Measurements from ENCODE around the gene LRRC17. TPM values are rescaled to one million over a fixed set of nuclear protein-coding genes. Genes with fewer than 3 reads are reported as not detected.

LRRC17 gene
- total and polyA plus RNA-seq, 2 of the 4 experiments (the other 2 are of a cell fraction): 250 to 280 TPM

- Histone ChIP-seq H3K9me3 (ENCODE audit: control insufficient read depth, insufficient read depth, low read length) (peaks cover 2% of the 10 kb centered on the region; the same call in 1 of the 2 replicates), H3K36me3 (ENCODE audit: control insufficient read depth, insufficient read depth, low read length) (no peaks in the 10 kb centered on the region), H3K14ac (replicated peaks; ENCODE audit: low read depth, low read length) (no peak overlapping the region), H3K23ac (ENCODE audit: low read depth, low read length) (no peak overlapping the region), H2AK5ac (ENCODE audit: low read depth, low read length) (peak overlapping the region; percentile 28; the same call in 1 of the 2 replicates), H3K9me1 (ENCODE audit: insufficient read depth, low read length) (no peaks in the 10 kb centered on the region), H2AFZ (replicated peaks; ENCODE audit: low read length, poor library complexity) (no peak overlapping the region), H3K56ac (ENCODE audit: extremely low read depth, insufficient read depth, low read length) (no peak overlapping the region), H3K4me3 (ENCODE audit: insufficient read depth, low read depth, low read length) (no peak overlapping the region), H4K5ac (ENCODE audit: low read depth, low read length) (no peak overlapping the region), H3K79me1 (ENCODE audit: low read depth in 1 of 2, low read length in 2 of 2) (no peaks in the 10 kb centered on the region), H3K27ac (ENCODE audit: insufficient read depth, low read length) (no peak overlapping the region), H4K8ac (ENCODE audit: low read depth in 2 of 2, low read length in 2 of 2) (no peak overlapping the region; a peak in 1 of 4 replicates), H2BK120ac (ENCODE audit: low read depth, low read length) (no peak overlapping the region), H4K91ac (ENCODE audit: insufficient read depth, low read depth, low read length) (no peak overlapping the region), H2BK15ac (ENCODE audit: low read depth, low read length) (no peak overlapping the region; the same call in 1 of the 3 replicates), H2BK5ac (ENCODE audit: low read depth, low read length, poor library complexity, severe bottlenecking) (no peak overlapping the region), H2BK20ac (ENCODE audit: low read depth, low read length) (no peak overlapping the region), H3K4me1 (ENCODE audit: control insufficient read depth, insufficient read depth, low read length) (no peaks in the 10 kb centered on the region; the same call in 1 of the 2 replicates), H4K20me1 (ENCODE audit: insufficient read depth, low read length) (no peaks in the 10 kb centered on the region), H3K18ac (ENCODE audit: low read depth, low read length) (no peak overlapping the region), H3K4ac (ENCODE audit: low read depth, low read length) (no peak overlapping the region; the same call in 1 of the 2 replicates), H3K4me2 (ENCODE audit: low read depth, low read length) (no peak overlapping the region), H3K9ac (ENCODE audit: low read depth, low read length) (no peak overlapping the region), H3K27me3 (ENCODE audit: control insufficient read depth, insufficient read depth, low read length) (no peaks in the 10 kb centered on the region), H2AK9ac (replicated peaks; ENCODE audit: low read depth, low read length, poor library complexity) (no peak overlapping the region)
- no TSS peak for BruUV-seq (replicated peaks)
- intact Hi-C loops (cut with micrococcal nuclease) (no loop called here), dilution Hi-C loops (cut with HindIII; ENCODE audit: low sequenced_read_pairs, unreplicated experiment) (no loop called here), in situ Hi-C loops (cut with MboI; ENCODE audit: low sequenced_read_pairs) (no loop called here)
- ChIA-PET CTCF (no interaction called here), POLR2A (ENCODE audit: unreplicated experiment) (no interaction called here)
- 96% methylated on average over 11 of the region's 15 CpGs; no CpG with 5 or more reads in 1 of the 2 experiments for WGBS, 2 experiments (ENCODE audit: extremely low coverage in 2 of 2, insufficient read length in 1 of 2)
- no peak for ATAC-seq (ENCODE audit: low read depth)
- DNase-seq: no peak
- TF ChIP-seq CEBPB (IDR thresholded peaks at IDR 0.05; ENCODE audit: low read depth, low read length) (no peak), RFX5 (IDR thresholded peaks at IDR 0.05; ENCODE audit: low read depth, low read length) (no peak), POLR2A (IDR thresholded peaks at IDR 0.05; ENCODE audit: low read depth, low read length) (no peak), RAD21 (IDR thresholded peaks at IDR 0.05; ENCODE audit: low read length) (no peak), BHLHE40 (IDR thresholded peaks at IDR 0.05; ENCODE audit: low read depth, low read length) (no peak), CHD1 (IDR thresholded peaks at IDR 0.05; ENCODE audit: low read depth, low read length) (no peak), FOS (IDR thresholded peaks at IDR 0.05; ENCODE audit: low read depth, low read length) (no peak), NFE2L2 (IDR thresholded peaks at IDR 0.05; ENCODE audit: low read depth, low read length) (no peak), RCOR1 (IDR thresholded peaks at IDR 0.05; ENCODE audit: insufficient replicate concordance, low read length) (no peak), SMC3 (IDR thresholded peaks at IDR 0.05; ENCODE audit: low read depth, low read length) (no peak), MXI1 (IDR thresholded peaks at IDR 0.05; ENCODE audit: borderline replicate concordance, low read depth, low read length) (no peak), MAZ (IDR thresholded peaks at IDR 0.05; ENCODE audit: borderline replicate concordance, low read depth, low read length) (no peak), CTCF (conservative IDR thresholded peaks at IDR 0.05; ENCODE audit: low read depth, low read length) (no peak), ELK1 (IDR thresholded peaks at IDR 0.05; ENCODE audit: borderline replicate concordance, low read depth, low read length) (no peak)
Measured at GRCh38 chr7:102974366-102975236, 61.8 kb downstream of the LRRC17 start.

Data from IMR-90 (cell line).